H9 (cell line): ENCODE results near the gene SMDT1. TPM values are rescaled to one million over a fixed set of nuclear protein-coding genes. Genes with fewer than 3 reads are reported as not detected.

Experiments used
- DNase-seq: peaks from one replicate; pipeline ENCODE4 v3.0.0-alpha.2; 2017
- H2AFZ ChIP-seq: one replicate; pipeline ENCODE4 v1.6.1; 2013; ENCODE audit warnings: mild to moderate bottlenecking, low read length, control low read depth, moderate library complexity
- H2AK5ac ChIP-seq: 2 replicates; pipeline ENCODE4 v1.6.1; 2013; ENCODE audit warnings: low read length, control low read depth, mixed read lengths; ENCODE audit not compliant: insufficient read length
- H2BK120ac ChIP-seq: one replicate; pipeline ENCODE4 v1.6.1; 2013; ENCODE audit warnings: low read depth, mild to moderate bottlenecking, low read length, control low read depth, inconsistent platforms; ENCODE audit not compliant: poor library complexity, severe bottlenecking
- H2BK12ac ChIP-seq: 2 replicates; pipeline ENCODE4 v1.6.1; 2013; ENCODE audit warnings: low read length, control low read depth, mixed read lengths, low read depth; ENCODE audit not compliant: insufficient read length
- H2BK15ac ChIP-seq: 2 replicates; pipeline ENCODE4 v1.6.1; 2013; ENCODE audit warnings: low read depth, low read length, control low read depth
- H2BK20ac ChIP-seq: one replicate; pipeline ENCODE4 v1.6.1; 2013; ENCODE audit warnings: low read depth, mild to moderate bottlenecking, low read length, control low read depth, inconsistent platforms; ENCODE audit not compliant: poor library complexity, severe bottlenecking
- H2BK5ac ChIP-seq: 2 replicates; pipeline ENCODE4 v1.6.1; 2013; ENCODE audit warnings: low read length, control low read depth, mixed read lengths; ENCODE audit not compliant: insufficient read length
- H3K14ac ChIP-seq: 2 replicates; pipeline ENCODE4 v1.6.1; 2013; ENCODE audit warnings: low read length, control low read depth; ENCODE audit not compliant: insufficient read depth
- H3K18ac ChIP-seq: 2 replicates; pipeline ENCODE4 v1.6.1; 2013; ENCODE audit warnings: low read depth, mild to moderate bottlenecking, mixed read lengths, low read length, control low read depth; ENCODE audit not compliant: insufficient read length
- H3K23ac ChIP-seq: 2 replicates; pipeline ENCODE4 v1.6.1; 2013; ENCODE audit warnings: low read length, control low read depth, mixed read lengths, low read depth; ENCODE audit not compliant: insufficient read length
- H3K23me2 ChIP-seq: 2 replicates; pipeline ENCODE4 v1.6.1; 2013; ENCODE audit warnings: low read depth, mild to moderate bottlenecking, mixed read lengths, low read length, control low read depth; ENCODE audit not compliant: insufficient read length, poor library complexity, severe bottlenecking
- H3K27ac ChIP-seq: 2 replicates; pipeline ENCODE4 v1.5.1; 2013; ENCODE audit warnings: low read length, control low read depth, mixed read lengths, low read depth; ENCODE audit not compliant: insufficient read length
- H3K27me3 ChIP-seq: 2 replicates; pipeline ENCODE4 v1.6.1; 2013; ENCODE audit warnings: low read length, control low read depth, inconsistent platforms; ENCODE audit not compliant: insufficient read depth
- H3K4ac ChIP-seq: 2 replicates; pipeline ENCODE4 v1.6.1; 2013; ENCODE audit warnings: low read depth, mild to moderate bottlenecking, control low read depth, inconsistent platforms, low read length, moderate library complexity
- H3K4me1 ChIP-seq: 2 replicates; pipeline ENCODE4 v1.6.1; 2013; ENCODE audit warnings: low read length, control low read depth, inconsistent platforms; ENCODE audit not compliant: insufficient read depth
- H3K4me2 ChIP-seq: 2 replicates; pipeline ENCODE4 v1.6.1; 2013; ENCODE audit warnings: low read length, control low read depth, mixed read lengths; ENCODE audit not compliant: insufficient read length, insufficient read depth
- H3K56ac ChIP-seq: 2 replicates; pipeline ENCODE4 v1.6.1; 2013; ENCODE audit warnings: low read depth, mild to moderate bottlenecking, mixed read lengths, low read length, control low read depth; ENCODE audit not compliant: insufficient read length
- H3K79me1 ChIP-seq: 2 replicates; pipeline ENCODE4 v1.6.1; 2013; ENCODE audit warnings: low read depth, mild to moderate bottlenecking, moderate library complexity, low read length, control low read depth, inconsistent platforms; ENCODE audit not compliant: insufficient read depth, poor library complexity, severe bottlenecking
- H3K79me2 ChIP-seq: 2 replicates; pipeline ENCODE4 v1.6.1; 2013; ENCODE audit warnings: low read length, control low read depth, inconsistent platforms; ENCODE audit not compliant: insufficient read depth
- H3K9ac ChIP-seq: 2 replicates; pipeline ENCODE4 v1.6.1; 2013; ENCODE audit warnings: low read length, control low read depth, mixed read lengths; ENCODE audit not compliant: insufficient read length; ENCODE audit errors: extremely low read depth
- H3K9me3 ChIP-seq: one replicate; pipeline ENCODE4 v1.6.1; 2013; ENCODE audit warnings: low read depth, low read length, inconsistent platforms; ENCODE audit not compliant: control insufficient read depth
- H3T11ph ChIP-seq: one replicate; pipeline ENCODE4 v1.6.1; 2013; ENCODE audit warnings: mild to moderate bottlenecking, low read length, control low read depth, inconsistent platforms
- H4K20me1 ChIP-seq: one replicate; pipeline ENCODE4 v1.6.1; 2013; ENCODE audit not compliant: control insufficient read depth, insufficient read length, insufficient read depth
- H4K5ac ChIP-seq: 2 replicates; pipeline ENCODE4 v1.6.1; 2013; ENCODE audit warnings: low read depth, mild to moderate bottlenecking, mixed read lengths, low read length, control low read depth; ENCODE audit not compliant: insufficient read length
- H4K8ac ChIP-seq: replicated peaks from 2 replicates; pipeline ENCODE4 v1.6.1; 2013; ENCODE audit warnings: low read length, control low read depth, mixed read lengths, low read depth; ENCODE audit not compliant: insufficient read length
- H4K91ac ChIP-seq: 2 replicates; pipeline ENCODE4 v1.6.1; 2013; ENCODE audit warnings: low read depth, mild to moderate bottlenecking, moderate library complexity, mixed read lengths, low read length, control low read depth; ENCODE audit not compliant: insufficient read length
- H3K27ac Mint-ChIP-seq, 3 experiments: 2 replicates in 2 of 3; 3 replicates in 1 of 3; pipeline ENCODE4 v1.8.0; 2020 to 2021; ENCODE audit warnings: mixed read lengths in 3 of 3, mild to moderate bottlenecking in 1 of 3, moderate library complexity in 1 of 3
- H3K27me3 Mint-ChIP-seq: 2 replicates; pipeline ENCODE4 v1.8.0; 2021; ENCODE audit warnings: low read depth, mild to moderate bottlenecking, moderate library complexity, mixed read lengths
- H3K36me3 Mint-ChIP-seq, 3 experiments: 2 replicates in 2 of 3; 3 replicates in 1 of 3; pipeline ENCODE4 v1.8.0; 2020 to 2021; ENCODE audit warnings: low read depth in 3 of 3, mixed read lengths in 3 of 3; ENCODE audit not compliant: insufficient read depth in 1 of 3
- H3K4me1 Mint-ChIP-seq, 2 experiments: 2 replicates each; pipeline ENCODE4 v1.8.0; 2020; ENCODE audit warnings: mixed read lengths in 2 of 2
- H3K4me3 Mint-ChIP-seq, 2 experiments: 2 replicates in 1 of 2; 3 replicates in 1 of 2; pipeline ENCODE4 v1.8.0; 2020 to 2021; ENCODE audit warnings: mild to moderate bottlenecking in 2 of 2, mixed read lengths in 2 of 2, moderate library complexity in 1 of 2
- H3K9me3 Mint-ChIP-seq, 2 experiments: 2 replicates in 1 of 2; 3 replicates in 1 of 2; pipeline ENCODE4 v1.8.0; 2020; ENCODE audit warnings: mild to moderate bottlenecking in 2 of 2, mixed read lengths in 2 of 2, moderate library complexity in 1 of 2
- CTCF ChIP-seq: fragments of 200-600 bp; sonication (generic); conservative IDR thresholded peaks from 3 replicates; pipeline ENCODE4 v1.8.0; 2021; ENCODE audit warnings: antibody characterized with exemption, mild to moderate bottlenecking
- WGBS: extraction: QIAGEN DNeasy Blood & Tissue Kit; methylation state at CpG from one replicate; pipeline ENCODE4 v1.1.7; 2013; ENCODE audit warnings: missing lambda C conversion rate, low lambda C conversion rate, mixed read lengths; ENCODE audit not compliant: insufficient read length; ENCODE audit errors: extremely low coverage; 5-methylcytosine and 5-hydroxymethylcytosine counted together
- total RNA-seq: library from RNA; stranded (reverse); gene quantifications from 2 replicates; pipeline ENCODE4 v1.2.1, GENCODE V29; 2021

SMDT1 gene
- total RNA-seq, 1 experiment from 2014 or later: 45.0 TPM

- Histone ChIP-seq H3K79me1 (no peaks in the 10 kb centered on the region), H2BK20ac (no peak overlapping the region), H3K56ac (no peak overlapping the region), H3K23ac (no peak overlapping the region), H2AFZ (no peak overlapping the region), H3K79me2 (no peaks in the 10 kb centered on the region), H4K8ac (no peak overlapping the region), H2BK12ac (no peak overlapping the region), H3K27me3 (no peaks in the 10 kb centered on the region), H2BK120ac (no peak overlapping the region), H2AK5ac (no peak overlapping the region), H3K27ac (no peak overlapping the region), H4K5ac (no peak overlapping the region), H4K91ac (no peak overlapping the region), H2BK5ac (no peak overlapping the region), H3T11ph (no peak overlapping the region), H3K23me2 (no peaks in the 10 kb centered on the region), H2BK15ac (no peak overlapping the region), H4K20me1 (no peaks in the 10 kb centered on the region), H3K14ac (no peak overlapping the region), H3K9ac (no peak overlapping the region), H3K18ac (no peak overlapping the region), H3K4me1 (no peaks in the 10 kb centered on the region), H3K4ac (no peak overlapping the region), H3K4me2 (no peak overlapping the region), H3K9me3 (peaks cover 7% of the 10 kb centered on the region)
- Mint-ChIP-seq H3K4me3 (no peak overlapping the region), H3K4me1 (no peaks in the 10 kb centered on the region), H3K36me3 (peaks cover 6 to 13% (median 11%) of the 10 kb centered on the region in 3 experiments; a peak in 6 of 7 replicates), H3K27me3 (peaks cover 33% of the 10 kb centered on the region), H3K9me3 (peaks cover 20 to 28% of the 10 kb centered on the region in 2 experiments), H3K27ac (no peak overlapping the region)
- WGBS: no CpG with 5 or more reads among the region's 5 CpGs
- DNase-seq: no peak
- no peak for TF ChIP-seq CTCF
Measured at GRCh38 chr22:42033263-42034181, 46.0 kb upstream of the SMDT1 start.
